ENCODE results near the gene DCST1.
A peak's percentile ranks its signal among the peaks of the same experiment; 100 is the strongest.

Gene DCST1

GRCh38 chr1:155012776-155013602 lies 20.6 kb upstream of the DCST1 start:
- FAIRE-seq = no peak
- no peak for DNase-seq (ENCODE audit: low spot score)

DNA sequence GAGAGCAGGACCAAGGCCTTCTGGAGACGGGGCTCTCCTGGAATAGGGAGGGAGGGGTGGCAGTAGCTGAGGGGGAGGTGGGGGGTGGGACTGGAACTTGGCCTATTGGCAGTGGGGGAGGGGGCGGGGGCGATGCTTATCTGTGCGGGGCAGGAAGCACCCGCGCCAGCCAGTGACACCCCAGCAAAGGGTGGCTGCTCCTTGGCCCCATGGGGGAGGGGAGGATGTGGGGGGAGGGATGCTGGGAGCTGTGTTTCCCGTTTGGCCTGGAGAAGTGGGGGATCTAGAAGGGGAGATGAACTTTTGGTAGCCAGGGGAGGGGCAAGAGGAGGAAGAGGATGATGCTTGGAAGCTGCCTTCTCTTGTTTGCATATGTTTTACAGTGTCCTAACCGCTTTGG lies 20.0 kb upstream of the DCST1 start:
- DNase-seq (ENCODE audit: low spot score) (no peak), FAIRE-seq (no peak)

DNA sequence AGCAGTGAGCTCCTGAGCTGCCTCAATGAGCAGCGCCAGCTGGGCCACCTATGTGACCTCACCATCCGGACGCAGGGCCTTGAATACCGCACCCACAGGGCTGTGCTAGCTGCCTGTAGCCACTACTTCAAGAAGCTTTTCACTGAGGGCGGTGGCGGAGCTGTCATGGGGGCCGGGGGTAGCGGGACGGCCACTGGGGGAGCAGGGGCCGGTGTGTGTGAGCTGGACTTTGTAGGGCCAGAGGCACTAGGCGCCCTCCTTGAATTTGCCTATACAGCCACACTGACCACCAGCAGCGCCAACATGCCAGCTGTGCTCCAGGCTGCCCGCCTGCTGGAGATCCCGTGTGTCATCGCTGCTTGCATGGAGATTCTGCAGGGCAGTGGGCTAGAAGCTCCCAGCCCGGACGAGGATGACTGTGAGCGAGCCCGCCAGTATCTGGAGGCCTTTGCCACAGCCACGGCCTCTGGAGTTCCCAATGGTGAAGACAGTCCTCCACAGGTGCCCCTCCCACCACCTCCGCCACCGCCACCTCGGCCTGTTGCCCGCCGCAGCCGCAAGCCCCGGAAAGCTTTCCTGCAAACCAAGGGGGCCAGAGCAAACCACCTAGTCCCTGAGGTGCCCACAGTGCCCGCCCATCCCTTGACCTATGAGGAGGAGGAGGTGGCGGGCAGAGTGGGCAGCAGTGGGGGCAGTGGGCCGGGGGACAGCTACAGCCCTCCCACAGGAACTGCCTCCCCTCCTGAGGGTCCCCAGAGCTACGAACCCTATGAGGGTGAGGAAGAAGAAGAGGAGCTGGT lies 18.7 kb upstream of the DCST1 start:
- FAIRE-seq (no peak), DNase-seq (ENCODE audit: low spot score) (no peak)

- FAIRE-seq (no peak), DNase-seq (ENCODE audit: low spot score) (no peak)
These were observed 17.9 kb upstream of the DCST1 start for GRCh38 chr1:155015527-155016230.

DNA sequence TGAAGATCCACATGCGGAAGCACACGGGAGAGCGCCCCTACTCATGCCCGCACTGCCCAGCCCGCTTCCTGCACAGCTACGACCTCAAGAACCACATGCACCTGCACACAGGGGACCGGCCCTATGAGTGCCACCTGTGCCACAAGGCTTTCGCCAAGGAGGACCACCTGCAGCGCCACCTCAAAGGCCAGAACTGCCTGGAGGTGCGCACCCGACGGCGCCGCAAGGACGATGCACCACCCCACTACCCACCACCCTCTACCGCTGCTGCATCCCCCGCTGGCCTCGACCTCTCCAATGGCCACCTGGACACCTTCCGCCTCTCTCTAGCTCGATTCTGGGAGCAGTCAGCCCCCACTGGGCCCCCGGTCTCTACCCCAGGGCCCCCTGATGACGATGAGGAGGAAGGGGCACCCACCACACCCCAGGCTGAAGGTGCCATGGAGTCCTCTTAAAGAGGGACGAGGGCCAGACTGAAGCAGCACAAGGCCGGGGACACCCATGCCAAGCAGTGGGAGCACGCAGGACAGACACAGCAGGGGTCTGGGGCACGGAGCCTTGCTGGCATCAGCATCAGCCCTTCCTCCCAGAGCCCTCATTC lies 17.3 kb upstream of the DCST1 start:
- no peak for FAIRE-seq
- DNase-seq (ENCODE audit: low spot score) = no peak

DNA sequence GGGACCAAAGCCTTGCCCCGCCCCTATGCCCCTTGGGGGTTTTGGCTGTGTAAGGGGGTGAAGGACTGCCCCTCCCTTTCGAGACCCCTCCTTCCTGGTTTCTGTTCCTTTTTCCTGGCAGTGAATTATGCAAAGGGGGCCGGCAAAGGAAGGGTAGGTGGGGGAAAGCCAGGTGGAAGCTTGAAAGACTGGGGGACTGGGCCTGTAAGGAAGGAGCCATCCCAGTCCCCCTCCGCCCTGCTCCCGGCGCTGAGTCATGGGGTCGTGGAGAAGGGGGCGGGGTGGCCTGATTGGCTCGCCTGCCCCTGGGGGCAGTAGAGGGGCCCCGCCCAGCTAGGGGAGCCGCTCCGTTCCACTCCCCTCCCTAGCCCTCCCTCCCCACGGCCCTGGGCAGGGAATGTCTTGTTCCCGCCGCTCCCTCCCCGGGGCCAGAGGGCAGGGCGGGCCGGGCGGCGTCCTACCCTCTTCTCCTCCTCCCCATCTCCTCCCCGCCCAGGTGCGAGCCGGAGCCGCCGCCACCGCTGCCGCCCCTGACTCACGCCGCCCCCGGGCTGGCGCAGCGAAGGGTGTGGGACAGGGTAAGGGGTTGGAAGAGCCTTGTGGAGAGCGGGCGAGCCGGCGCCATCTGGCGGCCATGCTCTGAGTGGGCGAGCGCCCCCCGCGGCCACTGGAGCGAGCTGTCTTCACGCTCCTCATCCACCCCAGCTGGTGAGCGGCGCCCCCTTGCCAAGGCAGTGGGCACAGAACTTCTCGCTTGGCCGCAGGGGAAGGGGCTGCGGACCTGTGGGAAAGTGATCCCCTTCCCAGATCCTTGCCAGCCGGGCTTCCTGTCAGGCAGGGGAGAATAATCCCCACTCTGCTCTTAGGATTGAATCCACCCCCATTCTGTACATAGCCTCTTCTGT lies 16.3 kb upstream of the DCST1 start:
- DNase-seq (ENCODE audit: low spot score) (peak; percentile 92), FAIRE-seq (peak; percentile 92)

- FAIRE-seq (no peak), DNase-seq (ENCODE audit: low spot score) (no peak)
These were observed 15.7 kb upstream of the DCST1 start for GRCh38 chr1:155017946-155018316.

GRCh38 chr1:155018617-155019348 lies 14.8 kb upstream of the DCST1 start:
- DNase-seq (ENCODE audit: low spot score) (no peak), FAIRE-seq (no peak)

DNA sequence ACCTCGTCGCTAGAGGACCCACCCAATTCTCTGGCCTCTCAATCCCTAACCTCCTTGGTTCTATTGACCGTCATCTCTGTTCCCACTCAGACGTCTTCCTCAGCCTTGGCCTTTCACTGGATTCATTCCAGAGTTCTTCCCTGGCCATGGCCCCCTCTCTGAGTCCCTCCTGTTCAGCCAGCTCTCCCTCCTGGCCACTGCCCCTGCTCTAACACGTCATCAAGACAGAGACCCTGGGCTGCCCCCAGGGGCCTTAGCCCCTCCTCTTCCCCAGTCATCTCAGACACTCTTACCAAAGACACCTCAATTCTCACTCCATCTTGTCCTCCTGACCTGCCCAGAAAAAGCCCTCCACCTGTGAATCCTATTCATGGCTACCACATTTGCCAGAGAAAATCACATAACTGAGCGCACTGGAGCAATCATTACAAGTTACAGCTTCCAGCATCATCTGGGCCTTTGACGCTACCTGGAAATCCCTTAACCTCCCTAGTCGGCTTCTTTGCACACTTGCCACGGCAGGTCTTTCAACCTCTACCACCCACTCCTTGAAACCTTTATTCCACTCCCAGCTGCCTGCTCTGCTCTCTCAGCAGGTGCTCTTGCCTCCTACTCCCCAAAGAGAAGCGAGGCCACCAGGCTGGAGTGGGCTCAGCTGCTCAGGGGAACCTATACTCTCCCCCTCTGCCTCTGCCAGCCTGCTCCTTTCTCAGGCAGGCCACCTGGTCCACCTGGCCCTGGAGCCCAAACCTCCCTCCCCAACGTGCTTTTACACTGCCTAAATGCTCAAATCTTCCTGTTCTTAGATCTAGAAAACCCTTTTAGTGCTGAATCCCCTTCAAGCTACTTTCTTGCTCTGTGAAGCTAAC lies 14.0 kb upstream of the DCST1 start:
- DNase-seq (ENCODE audit: low spot score) = no peak

DNA sequence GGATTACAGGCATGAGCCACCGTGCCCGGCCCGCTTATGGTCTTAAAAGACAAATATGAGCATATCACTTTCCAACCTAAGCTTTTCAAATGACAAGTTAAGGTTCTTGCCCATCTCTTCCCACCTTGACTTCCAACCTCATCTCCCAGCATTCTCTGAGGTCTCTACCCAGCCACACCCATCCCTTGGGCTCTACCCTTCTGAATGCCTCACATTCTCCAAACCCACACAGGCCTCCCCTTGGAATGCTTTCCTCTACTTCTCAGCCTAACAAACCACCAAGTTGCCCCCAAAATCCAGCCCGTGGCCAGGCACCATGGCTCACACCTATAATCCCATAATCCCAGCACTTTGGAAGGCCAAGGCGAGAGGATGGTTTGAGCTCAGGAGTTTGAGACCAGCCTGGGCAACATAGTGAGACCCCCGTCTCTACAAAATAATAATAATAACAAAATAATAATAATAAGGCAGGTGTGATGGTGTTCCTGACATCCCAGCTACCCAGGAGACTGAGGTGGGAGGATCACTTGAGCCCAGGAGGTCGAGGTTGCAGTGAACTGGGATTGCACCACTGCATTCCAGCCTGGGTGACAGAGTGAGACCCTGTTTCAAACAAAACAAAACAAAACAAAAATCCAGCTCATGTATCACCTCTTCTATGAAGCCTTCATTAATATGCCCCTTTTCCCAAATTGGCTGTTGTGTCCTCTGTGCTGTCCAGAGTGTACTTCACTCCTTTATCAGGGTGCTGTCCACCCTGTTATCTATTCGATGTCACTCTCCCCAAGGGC lies 11.3 kb upstream of the DCST1 start:
- DNase-seq (ENCODE audit: low spot score) = no peak
- no peak for FAIRE-seq

More for the DNA sequence above, 14.0 kb upstream of the DCST1 start:
- FAIRE-seq = no peak

DNA sequence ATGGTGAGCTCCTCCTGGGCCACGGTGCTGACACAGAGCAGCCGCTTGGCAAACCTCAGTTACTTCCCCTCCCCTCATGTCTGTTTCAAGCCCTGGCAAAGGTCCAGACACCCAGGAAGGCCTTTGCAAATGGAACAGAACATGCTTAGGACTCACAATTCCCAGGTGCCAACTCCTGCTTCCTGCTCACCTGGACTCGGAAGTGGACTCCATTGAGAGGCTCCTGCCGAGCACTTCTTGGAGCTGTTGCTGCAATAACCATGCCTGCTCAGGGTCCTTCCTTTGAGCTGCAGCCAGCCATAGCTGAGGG lies 10.7 kb upstream of the DCST1 start:
- DNase-seq (ENCODE audit: low spot score) (no peak), FAIRE-seq (no peak)

DNA sequence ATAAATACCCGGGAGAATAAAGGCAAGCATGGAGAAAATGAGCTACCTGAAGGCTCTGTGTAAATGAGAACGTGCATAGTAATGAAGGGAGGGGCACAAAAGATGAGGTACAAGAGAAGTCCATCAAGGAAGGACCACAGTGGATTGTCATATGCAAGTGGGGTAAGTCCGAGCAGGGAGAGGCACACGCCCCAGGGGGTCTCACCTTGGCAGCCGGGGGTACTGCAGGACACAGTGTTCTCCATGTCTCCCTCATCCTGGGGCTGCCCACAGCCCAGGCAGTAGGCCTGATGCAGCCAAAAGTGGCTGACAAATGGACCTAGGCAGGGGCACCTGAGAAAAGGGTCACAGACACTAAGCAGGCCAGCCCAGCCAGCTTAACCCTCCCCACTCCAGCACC lies 10.0 kb upstream of the DCST1 start:
- DNase-seq (ENCODE audit: low spot score) = no peak

DNA sequence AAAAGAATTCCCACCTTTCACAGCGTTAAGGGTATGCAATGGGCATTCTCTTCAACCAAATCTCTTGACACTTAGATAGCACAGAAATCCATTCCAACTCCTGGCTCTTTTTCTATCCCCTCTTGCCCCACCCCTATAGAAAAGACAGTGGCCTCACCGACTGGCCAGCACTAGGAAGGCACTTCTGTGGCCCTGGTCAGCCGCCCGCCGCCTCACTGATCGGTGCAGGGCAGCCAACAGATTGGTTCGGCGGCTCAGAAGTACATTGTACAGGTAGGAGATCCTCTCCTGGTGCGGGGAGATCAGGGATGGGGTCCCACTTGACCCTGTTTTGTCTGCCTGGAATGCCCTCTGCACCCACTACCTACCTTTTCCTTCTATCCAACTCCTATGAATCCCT lies 9.3 kb upstream of the DCST1 start:
- no peak for DNase-seq (ENCODE audit: low spot score)
- no peak for FAIRE-seq

More for the DNA sequence above, 10.0 kb upstream of the DCST1 start:
- FAIRE-seq = no peak

DNA sequence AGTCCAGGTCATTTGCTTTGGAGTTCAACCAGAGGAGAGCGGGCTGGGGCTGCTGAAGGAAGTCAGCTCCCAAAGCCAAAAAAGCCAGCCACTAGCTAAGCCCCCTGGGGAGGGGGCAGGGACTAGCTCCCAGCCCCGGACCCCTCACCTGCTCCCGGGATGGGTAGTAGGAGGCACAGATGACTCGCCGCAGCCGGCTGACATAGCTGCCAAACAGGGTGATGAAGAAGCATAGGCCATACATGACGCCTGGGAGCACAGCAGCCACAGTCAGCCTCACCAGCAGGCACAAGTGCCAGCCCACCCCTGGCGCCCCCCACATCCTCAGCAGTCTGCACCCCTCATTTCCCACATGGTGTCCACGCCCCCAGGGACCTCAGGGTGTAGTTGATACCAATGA lies 7.5 kb upstream of the DCST1 start:
- FAIRE-seq = no peak
- DNase-seq (ENCODE audit: low spot score) = no peak

GRCh38 chr1:155026588-155026987 lies 7.0 kb upstream of the DCST1 start:
- DNase-seq (ENCODE audit: low spot score) = peak; percentile 47

DNA sequence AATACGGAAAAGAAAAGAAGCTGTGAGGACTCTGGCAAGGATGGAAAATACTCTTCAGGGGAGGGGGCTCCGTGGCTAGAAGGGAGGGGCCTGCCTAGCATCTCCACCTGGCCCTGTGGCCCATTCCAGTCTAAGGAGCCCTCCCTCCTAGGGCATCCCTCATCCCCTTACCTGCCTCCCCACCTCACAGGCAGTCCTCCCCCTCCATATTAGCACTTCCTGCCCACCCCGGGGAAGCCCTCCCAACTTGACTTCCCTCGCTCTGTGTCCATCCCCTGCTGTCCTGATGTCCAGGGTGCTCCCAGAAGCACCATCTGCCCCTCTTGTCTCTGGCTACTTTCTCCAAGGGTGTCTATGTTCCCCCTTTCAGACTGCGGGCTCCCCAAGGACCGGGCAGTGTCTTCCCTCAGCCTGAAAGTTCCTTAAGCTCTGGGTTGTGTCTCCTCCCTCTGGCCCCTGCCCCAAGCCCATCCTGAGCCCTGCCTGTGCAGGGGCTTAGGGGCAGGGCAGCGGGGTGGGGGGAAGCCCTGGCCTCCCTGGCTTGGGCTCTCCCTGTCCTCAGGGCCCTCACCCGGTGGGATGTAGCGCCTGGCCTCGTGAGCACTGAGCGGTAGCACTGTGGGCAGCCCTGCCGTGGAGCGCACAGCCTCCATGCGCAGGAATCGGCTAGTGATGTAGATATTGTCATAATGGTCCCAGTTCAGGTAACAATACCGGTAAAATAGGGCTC lies 3.9 kb upstream of the DCST1 start:
- FAIRE-seq = no peak
- DNase-seq (ENCODE audit: low spot score) = no peak

More at GRCh38 chr1:155026588-155026987, 7.0 kb upstream of the DCST1 start:
- FAIRE-seq = peak; percentile 35

- FAIRE-seq (no peak), DNase-seq (ENCODE audit: low spot score) (no peak)
These were observed 3.3 kb upstream of the DCST1 start for GRCh38 chr1:155030243-155030795.

Measured in urothelium cell line (cell line).